Spleen (tissue), 11 donors: ENCODE results near the gene NBAS. TPM values are rescaled to one million over a fixed set of nuclear protein-coding genes. Genes with fewer than 3 reads are reported as not detected.
A peak's percentile ranks its signal among the peaks of the same experiment; 100 is the strongest.

Source experiments
- DNase-seq: peaks from one replicate; pipeline ENCODE4 v3.0.0-alpha.2; 2020
- H3K27ac ChIP-seq, 8 donors: fragments of 200-600 bp; sonication (generic) in 7 of 8; 1 replicate in 4 of 8; 2 replicates in 4 of 8; pipeline versions ENCODE4 v1.5.0 to v1.8.0; 2016 to 2021; ENCODE audit warnings: inconsistent platforms in 4 of 8, mild to moderate bottlenecking in 4 of 8, moderate library complexity in 1 of 8
- H3K27me3 ChIP-seq, 7 donors: fragments of 200-600 bp; sonication (generic) in 6 of 7; replicated peaks in 1 of 7; 1 replicate in 4 of 7; 2 replicates in 3 of 7; pipeline versions ENCODE4 v1.5.0 to v1.8.0; 2016 to 2021; ENCODE audit warnings: inconsistent platforms in 3 of 7, mild to moderate bottlenecking in 1 of 7
- H3K36me3 ChIP-seq, 6 donors: fragments of 200-600 bp; sonication (generic) in 5 of 6; 1 replicate in 4 of 6; 2 replicates in 2 of 6; pipeline versions ENCODE4 v1.5.0 to v1.8.0; 2016 to 2021; ENCODE audit warnings: inconsistent platforms in 2 of 6
- H3K4me1 ChIP-seq, 6 donors: fragments of 200-600 bp; sonication (generic) in 5 of 6; 1 replicate in 3 of 6; 2 replicates in 3 of 6; pipeline versions ENCODE4 v1.5.0 to v1.8.0; 2016 to 2021; ENCODE audit warnings: inconsistent platforms in 3 of 6
- H3K4me3 ChIP-seq, 8 donors: fragments of 200-600 bp; sonication (generic) in 7 of 8; 1 replicate in 4 of 8; 2 replicates in 4 of 8; pipeline versions ENCODE4 v1.5.0 to v1.8.0; 2016 to 2021; ENCODE audit warnings: inconsistent platforms in 4 of 8, mild to moderate bottlenecking in 4 of 8, moderate library complexity in 2 of 8
- H3K9me3 ChIP-seq, 8 donors: fragments of 200-600 bp; sonication (generic) in 7 of 8; 1 replicate in 4 of 8; 2 replicates in 4 of 8; pipeline versions ENCODE4 v1.5.0 to v1.8.0; 2016 to 2021; ENCODE audit warnings: inconsistent platforms in 4 of 8
- CTCF ChIP-seq, 11 experiments: fragments of 200-600 bp in 7 of 11; fragments of 450-650 bp in 4 of 11; sonication (generic) in 4 of 11; IDR thresholded peaks in 8 of 11; conservative IDR thresholded peaks in 3 of 11; 1 replicate in 7 of 11; 2 replicates in 4 of 11; pipeline versions ENCODE4 v1.4.0 to v1.8.0; 2016 to 2021; ENCODE audit warnings: antibody characterized with exemption in 11 of 11, inconsistent platforms in 4 of 11, mild to moderate bottlenecking in 1 of 11
- POLR2A ChIP-seq, 3 donors: fragments of 450-650 bp; IDR thresholded peaks; one replicate each; pipeline ENCODE4 v1.5.1; 2017; ENCODE audit warnings: antibody characterized with exemption in 3 of 3, mild to moderate bottlenecking in 1 of 3
- POLR2AphosphoS5 ChIP-seq, 3 donors: sonication (generic); formaldehyde crosslinking; IDR thresholded peaks; one replicate each; pipeline ENCODE4 v1.5.1; 2017; ENCODE audit warnings: antibody characterized with exemption in 3 of 3
- WGBS, 5 donors: extraction: QIAGEN DNeasy Blood & Tissue Kit in 3 of 5; methylation state at CpG; one replicate each; pipeline versions ENCODE4 v1.1.5 to v1.1.7; 2013 to 2018; 5-methylcytosine and 5-hydroxymethylcytosine counted together
- intact Hi-C: fragments of 100-400 bp; cut with DNase I; formaldehyde crosslinking; loops from one replicate; pipeline ENCODE4 v1.15.0; 2023; ENCODE audit warnings: low total_unique reads
- polyA plus RNA-seq, 3 donors: library from polyadenylated mRNA; stranded (reverse); fragments of 200-250 nt; gene quantifications; one replicate each; pipeline ENCODE4 v1.2.1, GENCODE V29; 2013
- total RNA-seq, 7 donors: library from RNA; depleted of rRNA in 3 of 7; stranded (reverse); fragments of >200 nt in 3 of 7; fragmentation: NEBNext Ultra II Directional in 4 of 7; extraction: Animal tissue kit (Norgen Biotek cat#: 25700) in 4 of 7; gene quantifications; one replicate each; pipeline versions ENCODE4 v1.1.0 to v1.2.1, GENCODE V29; 2016 to 2021
- donor health status: healthy with polysubstance abuse.
- donor health status: DM: no; HTN: no; CAD: no; lungs with moderate emphysema.
- donor health status: DM: no; HTN: no; CAD: no.
- donor health status: Bipolar disorder and iron deficiency.
- donor health status: healthy.
- donor health status: DM: no; HTN: no; CAD: no.
- donor health status: DM: yes; HTN: yes; CAD: no.

The NBAS gene
- total and polyA plus RNA-seq, 10 donors: 21.1 to 49.0 (median 40.9) TPM

GRCh38 chr2:15159206-15159605 lies 401.9 kb downstream of the NBAS start:
- WGBS, 5 donors: 67 to 87% (median 73%) methylated on average over 5 of the region's 5 CpGs
- no peak for DNase-seq
- Histone ChIP-seq H3K4me3 (no peak overlapping the region), H3K36me3 (no peaks in the 10 kb centered on the region), H3K27me3 (no peaks in the 10 kb centered on the region), H3K27ac (no peak overlapping the region), H3K9me3 (no peaks in the 10 kb centered on the region), H3K4me1 (no peaks in the 10 kb centered on the region)
- no peak for TF ChIP-seq POLR2A (IDR thresholded peaks at IDR 0.05)
- intact Hi-C loops: no loop called here

- Histone ChIP-seq H3K27ac (no peak overlapping the region), H3K9me3 (no peaks in the 10 kb centered on the region), H3K4me3 (no peak overlapping the region), H3K27me3 (no peaks in the 10 kb centered on the region), H3K4me1 (no peaks in the 10 kb centered on the region), H3K36me3 (no peaks in the 10 kb centered on the region)
- TF ChIP-seq POLR2AphosphoS5 (IDR thresholded peaks at IDR 0.05) (no peak), CTCF (IDR thresholded peaks at IDR 0.05 in 8 of 11, conservative IDR thresholded peaks at IDR 0.05 in 3 of 11) (no peak), POLR2A (IDR thresholded peaks at IDR 0.05) (no peak)
- 77 to 86% (median 83%) methylated on average over 5 of the region's 5 CpGs for WGBS, 5 donors
- DNase-seq: no peak
- intact Hi-C loops: no loop called here
Observed at GRCh38 chr2:15158532-15158931, 402.6 kb downstream of the NBAS start.

GRCh38 chr2:15158100-15158499 lies 403.0 kb downstream of the NBAS start:
- intact Hi-C loops: no loop called here
- Histone ChIP-seq H3K9me3 (no peaks in the 10 kb centered on the region), H3K4me1 (no peaks in the 10 kb centered on the region), H3K27me3 (no peaks in the 10 kb centered on the region), H3K4me3 (no peak overlapping the region), H3K36me3 (no peaks in the 10 kb centered on the region), H3K27ac (no peak overlapping the region)
- DNase-seq: no peak
- whole genome bisulfite sequencing, 5 donors: 65 to 82% (median 76%) methylated on average over 4 of the region's 4 CpGs
- TF ChIP-seq CTCF (IDR thresholded peaks at IDR 0.05 in 8 of 11, conservative IDR thresholded peaks at IDR 0.05 in 3 of 11): no peak
- no peak for TF ChIP-seq POLR2A (IDR thresholded peaks at IDR 0.05)
- no peak for TF ChIP-seq POLR2AphosphoS5 (IDR thresholded peaks at IDR 0.05)

GRCh38 chr2:15155959-15156574 lies 405.1 kb downstream of the NBAS start:
- TF ChIP-seq POLR2A (IDR thresholded peaks at IDR 0.05) (no peak), POLR2AphosphoS5 (IDR thresholded peaks at IDR 0.05) (no peak), CTCF (IDR thresholded peaks at IDR 0.05 in 8 of 11, conservative IDR thresholded peaks at IDR 0.05 in 3 of 11) (no peak)
- Histone ChIP-seq H3K4me1 (no peaks in the 10 kb centered on the region), H3K9me3 (no peaks in the 10 kb centered on the region), H3K4me3 (no peak overlapping the region), H3K27me3 (no peaks in the 10 kb centered on the region), H3K27ac (no peak overlapping the region), H3K36me3 (no peaks in the 10 kb centered on the region)
- peak; percentile 44 for DNase-seq
- 76 to 87% (median 82%) methylated on average over 7 of the region's 7 CpGs for WGBS, 5 donors
- intact Hi-C loops: no loop called here

GRCh38 chr2:15154297-15154696 lies 406.8 kb downstream of the NBAS start:
- 79 to 89% (median 86%) methylated on average over 5 of the region's 5 CpGs for WGBS, 5 donors
- Histone ChIP-seq H3K4me1 (no peaks in the 10 kb centered on the region), H3K27ac (no peak overlapping the region), H3K4me3 (no peak overlapping the region), H3K27me3 (no peaks in the 10 kb centered on the region), H3K9me3 (no peaks in the 10 kb centered on the region), H3K36me3 (no peaks in the 10 kb centered on the region)
- no peak for DNase-seq
- TF ChIP-seq POLR2A (IDR thresholded peaks at IDR 0.05) (no peak), POLR2AphosphoS5 (IDR thresholded peaks at IDR 0.05) (no peak), CTCF (IDR thresholded peaks at IDR 0.05 in 8 of 11, conservative IDR thresholded peaks at IDR 0.05 in 3 of 11) (no peak)
- intact Hi-C loops: no loop called here
